ENCODE data around the gene PARK7. TPM values are rescaled to one million over a fixed set of nuclear protein-coding genes. Genes with fewer than 3 reads are reported as not detected.
"Not testable (repeated sequence)": the region's sequence is repeated elsewhere in the genome, so short reads cannot be mapped to it uniquely, and the experiment has no call there.

The PARK7 gene
- polyA plus RNA-seq, 2 donors = 146 to 184 TPM

DNA sequence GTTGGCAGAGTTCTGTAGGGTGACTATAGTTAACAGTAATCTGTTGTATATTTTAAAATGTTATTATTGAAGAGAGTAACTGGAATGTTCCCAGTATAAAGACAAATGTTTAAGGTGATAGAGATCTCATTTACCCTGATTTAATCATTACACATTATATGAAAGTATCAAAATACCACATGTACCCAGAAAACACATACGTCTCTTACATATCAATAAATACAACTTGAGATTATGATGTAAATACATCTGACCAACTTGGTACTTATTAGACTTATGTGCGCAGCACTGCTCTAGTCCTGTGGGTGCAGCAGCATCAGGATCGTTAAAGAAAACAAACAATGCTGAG, 670 bp upstream of the PARK7 start:
- Histone ChIP-seq H3K4me1 (ENCODE audit: control insufficient read depth in 2 of 2, insufficient read depth in 2 of 2, low read length in 1 of 2) (no peaks in the 10 kb centered on the region), H3K9me3 (ENCODE audit: control insufficient read depth in 2 of 2, insufficient read depth in 1 of 2, low read depth in 1 of 2, low read length in 1 of 2) (no peaks in the 10 kb centered on the region), H3K4me3 (ENCODE audit: low read depth in 1 of 2, low read length in 2 of 2) (peak overlapping the region; percentile 60 to 87), H3K27me3 (ENCODE audit: control insufficient read depth in 1 of 2, insufficient read depth in 2 of 2, low read length in 2 of 2) (no peaks in the 10 kb centered on the region), H3K36me3 (ENCODE audit: control insufficient read depth in 2 of 2, insufficient read depth in 2 of 2, low read length in 1 of 2) (peaks cover 4 to 8% of the 10 kb centered on the region in 2 donors), H3K27ac (ENCODE audit: low read depth in 2 of 2, low read length in 1 of 2) (peak overlapping the region; percentile 91 to 93)
- 1 to 2% methylated on average over 3 of the region's 3 CpGs for WGBS, 2 donors

DNA sequence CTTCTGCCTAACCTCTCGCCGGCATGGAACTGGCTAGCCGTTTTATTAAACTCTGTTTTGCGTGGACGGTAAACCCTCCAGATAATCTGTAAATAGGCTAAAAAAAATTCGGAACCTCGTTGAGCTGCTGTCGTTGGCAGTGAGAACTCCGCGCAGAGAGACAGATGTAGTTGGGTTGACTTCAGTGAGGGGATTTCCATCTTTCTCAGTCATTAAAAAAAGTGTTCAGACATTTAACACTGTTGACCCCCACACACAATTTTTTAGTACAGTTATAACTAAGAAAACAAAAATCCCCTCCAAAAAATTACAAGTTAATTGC, 464 bp downstream of the PARK7 start:
- peak overlapping the region; percentile 93 to 94 for H3K27ac ChIP-seq (ENCODE audit: low read depth in 2 of 2, low read length in 1 of 2)
- H3K36me3 ChIP-seq (ENCODE audit: control insufficient read depth in 2 of 2, insufficient read depth in 2 of 2, low read length in 1 of 2) = peaks cover 10% of the 10 kb centered on the region in 2 donors
- WGBS, 2 donors = 0 to 1% methylated on average over 10 of the region's 10 CpGs
- peak overlapping the region; percentile 87 to 99 for H3K4me3 ChIP-seq (ENCODE audit: low read depth in 1 of 2, low read length in 2 of 2)
- no peaks in the 10 kb centered on the region for H3K27me3 ChIP-seq (ENCODE audit: control insufficient read depth in 1 of 2, insufficient read depth in 2 of 2, low read length in 2 of 2)
- no peaks in the 10 kb centered on the region for H3K4me1 ChIP-seq (ENCODE audit: control insufficient read depth in 2 of 2, insufficient read depth in 2 of 2, low read length in 1 of 2)
- no peaks in the 10 kb centered on the region for H3K9me3 ChIP-seq (ENCODE audit: control insufficient read depth in 2 of 2, insufficient read depth in 1 of 2, low read depth in 1 of 2, low read length in 1 of 2)

DNA sequence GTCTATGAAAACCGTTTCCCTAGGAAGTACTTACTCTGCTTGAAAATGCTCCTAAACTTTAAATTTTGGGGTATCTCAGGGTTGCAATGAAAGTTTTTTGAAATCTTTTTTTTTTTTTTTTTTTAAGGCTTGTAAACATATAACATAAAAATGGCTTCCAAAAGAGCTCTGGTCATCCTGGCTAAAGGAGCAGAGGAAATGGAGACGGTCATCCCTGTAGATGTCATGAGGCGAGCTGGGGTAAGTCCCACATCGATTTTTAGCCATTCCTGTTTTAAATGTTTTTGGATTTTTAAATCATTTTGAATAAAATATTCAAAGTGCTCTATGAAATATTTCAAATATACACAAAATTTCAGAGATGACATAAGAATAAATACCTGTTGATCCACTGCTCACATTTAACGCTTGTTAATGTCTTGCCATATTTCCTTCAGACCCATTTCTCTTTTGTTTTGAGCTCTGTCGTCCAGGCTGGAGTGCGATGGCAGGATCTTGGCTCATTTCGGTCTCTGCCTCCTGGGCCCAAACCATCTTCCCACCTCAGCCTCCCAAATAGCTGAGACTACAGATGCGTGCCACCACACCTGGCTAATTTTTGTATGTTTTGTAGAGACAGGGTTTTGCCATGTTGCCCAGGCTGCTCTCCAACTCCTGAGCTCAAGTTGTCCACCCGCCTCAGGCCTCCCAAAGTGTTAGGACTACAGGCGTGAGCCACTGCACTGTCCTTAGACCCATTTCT, 1.3 kb downstream of the PARK7 start:
- Histone ChIP-seq H3K4me1 (ENCODE audit: control insufficient read depth in 2 of 2, insufficient read depth in 2 of 2, low read length in 1 of 2) (no peaks in the 10 kb centered on the region), H3K27ac (ENCODE audit: low read depth in 2 of 2, low read length in 1 of 2) (no peak overlapping the region), H3K27me3 (ENCODE audit: control insufficient read depth in 1 of 2, insufficient read depth in 2 of 2, low read length in 2 of 2) (no peaks in the 10 kb centered on the region), H3K9me3 (ENCODE audit: control insufficient read depth in 2 of 2, insufficient read depth in 1 of 2, low read depth in 1 of 2, low read length in 1 of 2) (no peaks in the 10 kb centered on the region), H3K4me3 (ENCODE audit: low read depth in 1 of 2, low read length in 2 of 2) (peak overlapping the region in 1 of 2 donors; percentile 87), H3K36me3 (ENCODE audit: control insufficient read depth in 2 of 2, insufficient read depth in 2 of 2, low read length in 1 of 2) (peaks cover 10% of the 10 kb centered on the region in 2 donors)
- WGBS, 2 donors = 79 to 84% methylated on average over 11 of the region's 11 CpGs

DNA sequence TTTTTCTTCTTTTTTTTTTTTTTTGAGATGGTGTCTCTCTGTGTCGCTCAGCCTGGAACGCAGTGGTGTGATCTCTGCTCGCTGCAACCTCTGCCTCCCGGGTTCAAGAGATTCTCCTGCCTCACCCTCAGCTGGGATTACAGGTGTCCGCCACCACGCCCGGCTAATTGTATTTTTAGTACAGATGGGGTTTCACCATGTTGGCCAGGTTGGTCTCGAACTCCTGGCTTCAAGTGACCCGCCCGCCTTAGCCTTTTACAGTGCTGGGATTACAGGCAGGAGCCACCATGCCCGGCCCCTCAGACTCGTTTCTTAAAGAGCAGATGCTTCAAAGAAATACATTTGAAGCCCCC, 1.8 kb downstream of the PARK7 start:
- not testable (repeated sequence) for H3K27me3 ChIP-seq (ENCODE audit: control insufficient read depth in 1 of 2, insufficient read depth in 2 of 2, low read length in 2 of 2); H3K27ac ChIP-seq (ENCODE audit: low read depth in 2 of 2, low read length in 1 of 2); H3K9me3 ChIP-seq (ENCODE audit: control insufficient read depth in 2 of 2, insufficient read depth in 1 of 2, low read depth in 1 of 2, low read length in 1 of 2); H3K4me3 ChIP-seq (ENCODE audit: low read depth in 1 of 2, low read length in 2 of 2); H3K4me1 ChIP-seq (ENCODE audit: control insufficient read depth in 2 of 2, insufficient read depth in 2 of 2, low read length in 1 of 2)
- WGBS, 2 donors = 94 to 99% methylated on average over 12 of the region's 12 CpGs
- peaks cover 10% of the 10 kb centered on the region in 2 donors for H3K36me3 ChIP-seq (ENCODE audit: control insufficient read depth in 2 of 2, insufficient read depth in 2 of 2, low read length in 1 of 2)

DNA sequence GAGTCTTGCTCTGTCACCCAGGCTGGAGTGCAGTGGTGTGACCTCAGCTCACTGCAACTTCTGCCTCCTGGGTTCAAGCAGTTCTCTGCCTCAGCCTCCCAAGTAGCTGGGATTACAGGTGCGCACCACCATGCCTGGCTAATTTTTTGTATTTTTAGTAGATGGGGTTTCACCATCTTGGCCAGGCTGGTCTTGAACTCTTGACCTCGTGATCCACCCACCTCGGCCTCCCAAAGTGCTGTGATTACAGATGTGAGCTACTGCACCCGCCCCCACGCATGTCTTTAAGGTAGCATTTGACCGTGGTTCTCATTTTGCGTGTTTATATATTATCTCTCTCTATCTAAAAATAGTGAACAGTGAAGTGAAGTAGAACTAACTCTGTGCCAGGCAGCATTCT, 2.3 kb downstream of the PARK7 start:
- WGBS, 2 donors = 89 to 92% methylated on average over 7 of the region's 7 CpGs
- H3K4me1 ChIP-seq (ENCODE audit: control insufficient read depth in 2 of 2, insufficient read depth in 2 of 2, low read length in 1 of 2); H3K9me3 ChIP-seq (ENCODE audit: control insufficient read depth in 2 of 2, insufficient read depth in 1 of 2, low read depth in 1 of 2, low read length in 1 of 2); H3K27ac ChIP-seq (ENCODE audit: low read depth in 2 of 2, low read length in 1 of 2); H3K27me3 ChIP-seq (ENCODE audit: control insufficient read depth in 1 of 2, insufficient read depth in 2 of 2, low read length in 2 of 2); H3K4me3 ChIP-seq (ENCODE audit: low read depth in 1 of 2, low read length in 2 of 2): not testable (repeated sequence)
- H3K36me3 ChIP-seq (ENCODE audit: control insufficient read depth in 2 of 2, insufficient read depth in 2 of 2, low read length in 1 of 2) = peaks cover 10% of the 10 kb centered on the region in 2 donors

DNA sequence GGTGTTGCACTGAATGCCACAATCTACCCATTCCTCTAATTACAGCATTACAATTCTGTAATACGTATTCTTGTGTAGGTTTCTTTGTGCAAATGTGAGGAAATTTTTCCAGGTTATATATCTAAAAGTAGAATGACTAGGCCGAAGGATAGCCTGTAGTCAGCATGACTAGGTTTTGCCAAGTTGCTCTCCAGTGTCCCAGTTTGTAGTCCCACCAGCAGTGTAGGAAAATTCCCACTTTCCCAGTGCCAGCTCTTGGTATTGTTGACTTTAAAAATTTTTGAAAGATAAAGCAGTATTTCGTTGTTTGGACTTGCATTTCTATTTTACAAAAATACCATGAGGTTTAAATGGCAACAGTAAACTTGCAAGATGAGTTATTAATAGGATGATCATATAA, 3.0 kb downstream of the PARK7 start:
- WGBS, 2 donors = 68 to 73% methylated on average over 3 of the region's 3 CpGs
- H3K27ac ChIP-seq (ENCODE audit: low read depth in 2 of 2, low read length in 1 of 2) = no peak overlapping the region
- H3K27me3 ChIP-seq (ENCODE audit: control insufficient read depth in 1 of 2, insufficient read depth in 2 of 2, low read length in 2 of 2) = no peaks in the 10 kb centered on the region
- peaks cover 10% of the 10 kb centered on the region in 2 donors for H3K36me3 ChIP-seq (ENCODE audit: control insufficient read depth in 2 of 2, insufficient read depth in 2 of 2, low read length in 1 of 2)
- no peak overlapping the region for H3K4me3 ChIP-seq (ENCODE audit: low read depth in 1 of 2, low read length in 2 of 2)
- no peaks in the 10 kb centered on the region for H3K4me1 ChIP-seq (ENCODE audit: control insufficient read depth in 2 of 2, insufficient read depth in 2 of 2, low read length in 1 of 2)
- H3K9me3 ChIP-seq (ENCODE audit: control insufficient read depth in 2 of 2, insufficient read depth in 1 of 2, low read depth in 1 of 2, low read length in 1 of 2) = no peaks in the 10 kb centered on the region

DNA sequence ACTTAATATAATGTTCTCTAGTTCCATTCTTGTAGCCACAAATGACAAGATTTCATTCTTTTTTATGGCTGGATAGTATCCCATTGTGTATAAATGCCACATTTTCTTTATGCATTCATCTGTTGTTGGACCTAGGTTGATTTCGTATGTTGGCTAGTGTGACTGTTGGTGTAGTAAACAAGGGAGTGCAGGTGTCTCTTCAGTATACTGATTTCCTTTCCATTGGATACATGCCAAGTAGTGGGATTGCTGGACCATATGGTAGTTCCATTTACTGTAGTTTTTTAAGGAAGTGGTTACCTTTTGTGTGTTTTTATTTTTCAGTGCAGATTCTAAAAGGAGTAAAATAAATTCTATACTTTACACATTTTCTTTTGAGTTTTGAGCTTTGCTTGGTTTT, 5.7 kb downstream of the PARK7 start:
- H3K9me3 ChIP-seq (ENCODE audit: control insufficient read depth in 2 of 2, insufficient read depth in 1 of 2, low read depth in 1 of 2, low read length in 1 of 2) = no peaks in the 10 kb centered on the region
- 50 to 64% methylated on average over 1 of the region's 1 CpG for WGBS, 2 donors
- no peak overlapping the region for H3K27ac ChIP-seq (ENCODE audit: low read depth in 2 of 2, low read length in 1 of 2)
- H3K36me3 ChIP-seq (ENCODE audit: control insufficient read depth in 2 of 2, insufficient read depth in 2 of 2, low read length in 1 of 2) = peaks cover 22 to 24% of the 10 kb centered on the region in 2 donors
- H3K4me1 ChIP-seq (ENCODE audit: control insufficient read depth in 2 of 2, insufficient read depth in 2 of 2, low read length in 1 of 2) = no peaks in the 10 kb centered on the region
- H3K4me3 ChIP-seq (ENCODE audit: low read depth in 1 of 2, low read length in 2 of 2) = no peak overlapping the region
- H3K27me3 ChIP-seq (ENCODE audit: control insufficient read depth in 1 of 2, insufficient read depth in 2 of 2, low read length in 2 of 2) = no peaks in the 10 kb centered on the region

DNA sequence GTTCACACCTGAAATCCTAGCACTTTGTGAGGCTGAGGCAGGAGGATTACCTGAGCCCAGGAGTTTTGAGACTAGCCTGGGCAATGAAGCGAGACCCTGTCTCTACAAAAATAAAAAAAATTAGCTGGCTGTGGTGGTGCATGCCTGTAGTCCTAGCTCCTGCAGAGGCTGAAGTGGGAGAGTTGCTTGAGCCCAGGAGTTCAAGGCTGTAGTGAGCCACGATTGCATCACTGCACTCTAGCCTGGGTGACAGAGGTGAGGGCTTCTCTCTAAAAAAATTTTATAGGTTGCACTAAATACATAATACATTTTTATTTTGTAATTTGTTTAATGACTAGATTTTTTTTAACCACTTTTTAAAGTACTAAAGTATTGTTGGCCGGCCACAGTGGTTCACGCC, 6.1 kb downstream of the PARK7 start:
- no peak overlapping the region for H3K27ac ChIP-seq (ENCODE audit: low read depth in 2 of 2, low read length in 1 of 2)
- 87 to 90% methylated on average over 4 of the region's 4 CpGs for WGBS, 2 donors
- no peaks in the 10 kb centered on the region for H3K4me1 ChIP-seq (ENCODE audit: control insufficient read depth in 2 of 2, insufficient read depth in 2 of 2, low read length in 1 of 2)
- H3K36me3 ChIP-seq (ENCODE audit: control insufficient read depth in 2 of 2, insufficient read depth in 2 of 2, low read length in 1 of 2) = peaks cover 22 to 24% of the 10 kb centered on the region in 2 donors
- no peaks in the 10 kb centered on the region for H3K9me3 ChIP-seq (ENCODE audit: control insufficient read depth in 2 of 2, insufficient read depth in 1 of 2, low read depth in 1 of 2, low read length in 1 of 2)
- no peaks in the 10 kb centered on the region for H3K27me3 ChIP-seq (ENCODE audit: control insufficient read depth in 1 of 2, insufficient read depth in 2 of 2, low read length in 2 of 2)
- no peak overlapping the region for H3K4me3 ChIP-seq (ENCODE audit: low read depth in 1 of 2, low read length in 2 of 2)

DNA sequence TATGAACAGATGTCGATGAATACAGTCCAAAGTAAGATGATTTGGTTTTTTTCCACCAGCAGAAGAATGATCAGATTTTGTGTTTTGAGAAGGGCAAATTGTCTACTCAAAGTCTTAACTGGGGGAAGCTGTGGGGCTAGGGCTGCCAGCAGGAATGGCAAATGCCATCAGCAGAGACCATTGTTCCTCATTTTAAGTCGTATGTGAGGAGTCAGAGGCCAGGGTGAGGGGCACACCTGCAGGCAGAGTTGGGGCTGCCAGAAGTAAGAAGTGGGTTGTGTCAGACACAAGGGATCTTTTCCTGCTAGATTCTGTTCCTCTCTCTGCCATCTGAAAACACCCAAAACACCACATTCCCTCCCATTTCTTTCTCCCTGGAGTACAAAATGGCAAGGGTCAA, 8.7 kb downstream of the PARK7 start:
- WGBS, 2 donors = 85 to 88% methylated on average over 2 of the region's 2 CpGs
- no peaks in the 10 kb centered on the region for H3K4me1 ChIP-seq (ENCODE audit: control insufficient read depth in 2 of 2, insufficient read depth in 2 of 2, low read length in 1 of 2)
- peaks cover 21% of the 10 kb centered on the region in 2 donors for H3K36me3 ChIP-seq (ENCODE audit: control insufficient read depth in 2 of 2, insufficient read depth in 2 of 2, low read length in 1 of 2)
- H3K27ac ChIP-seq (ENCODE audit: low read depth in 2 of 2, low read length in 1 of 2) = no peak overlapping the region
- no peaks in the 10 kb centered on the region for H3K9me3 ChIP-seq (ENCODE audit: control insufficient read depth in 2 of 2, insufficient read depth in 1 of 2, low read depth in 1 of 2, low read length in 1 of 2)
- no peak overlapping the region for H3K4me3 ChIP-seq (ENCODE audit: low read depth in 1 of 2, low read length in 2 of 2)
- H3K27me3 ChIP-seq (ENCODE audit: control insufficient read depth in 1 of 2, insufficient read depth in 2 of 2, low read length in 2 of 2) = no peaks in the 10 kb centered on the region

DNA sequence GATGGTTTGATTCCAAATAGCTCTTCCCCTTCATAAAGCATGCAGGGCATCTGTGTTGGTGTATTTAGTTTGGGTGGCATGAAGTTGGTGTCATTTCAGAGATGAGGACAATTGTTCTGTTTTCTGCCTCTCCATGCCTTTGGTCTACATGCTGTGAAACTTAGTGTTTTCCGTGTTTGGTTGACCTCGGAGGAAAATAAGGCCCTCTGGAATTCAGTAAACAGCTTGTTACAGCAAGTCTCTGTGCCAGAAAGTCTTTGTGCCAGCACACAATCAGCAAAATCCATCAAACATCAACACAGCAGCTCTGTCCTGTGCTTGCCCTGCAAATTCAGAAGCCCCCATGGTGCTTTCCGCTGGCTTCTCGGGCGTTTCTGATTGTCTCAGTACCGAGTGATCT, 9.5 kb downstream of the PARK7 start:
- Histone ChIP-seq H3K4me3 (ENCODE audit: low read depth in 1 of 2, low read length in 2 of 2) (no peak overlapping the region), H3K4me1 (ENCODE audit: control insufficient read depth in 2 of 2, insufficient read depth in 2 of 2, low read length in 1 of 2) (no peaks in the 10 kb centered on the region), H3K36me3 (ENCODE audit: control insufficient read depth in 2 of 2, insufficient read depth in 2 of 2, low read length in 1 of 2) (peaks cover 15 to 16% of the 10 kb centered on the region in 2 donors), H3K27ac (ENCODE audit: low read depth in 2 of 2, low read length in 1 of 2) (no peak overlapping the region), H3K9me3 (ENCODE audit: control insufficient read depth in 2 of 2, insufficient read depth in 1 of 2, low read depth in 1 of 2, low read length in 1 of 2) (no peaks in the 10 kb centered on the region), H3K27me3 (ENCODE audit: control insufficient read depth in 1 of 2, insufficient read depth in 2 of 2, low read length in 2 of 2) (no peaks in the 10 kb centered on the region)
- WGBS, 2 donors = 88 to 93% methylated on average over 6 of the region's 6 CpGs

Measured in esophagus (tissue), 2 donors.